SKM-1 (cell line): ENCODE results near the gene PNPLA5.

Experiments used
- DNase-seq: peaks from one replicate; lab custom pipeline; 2025; ENCODE audit not compliant: unreplicated experiment; lab: John Stamatoyannopoulos, UW

The PNPLA5 gene

GRCh38 chr22:43855431-43855830 lies 36.4 kb downstream of the PNPLA5 start:
- DNase-seq: no peak

DNA sequence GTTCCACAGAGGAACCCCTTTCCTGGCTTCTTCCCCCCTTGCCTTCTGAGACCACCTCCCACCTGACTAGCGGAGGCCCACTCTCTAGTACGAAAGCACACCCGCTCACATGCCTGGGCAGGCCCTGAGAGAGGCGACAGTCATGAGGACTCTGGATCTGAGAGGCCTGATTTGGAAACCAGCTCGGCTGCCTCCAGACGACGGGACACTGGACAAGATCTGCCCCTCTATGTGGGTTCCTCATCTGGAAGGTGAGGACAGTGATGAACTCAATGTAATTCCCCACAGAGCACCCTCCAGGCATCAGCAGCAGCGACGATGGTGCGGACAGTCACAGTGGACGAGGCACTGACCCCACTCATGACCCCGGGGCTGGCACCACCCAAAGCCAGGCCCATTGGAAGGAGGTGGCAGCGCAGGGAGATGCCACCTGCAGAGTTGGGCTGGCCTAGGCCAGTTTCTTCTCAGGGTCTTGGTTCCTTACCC lies 37.0 kb downstream of the PNPLA5 start:
- DNase-seq: no peak

GRCh38 chr22:43854121-43854785 lies 37.6 kb downstream of the PNPLA5 start:
- DNase-seq: no peak

- no peak for DNase-seq
Measured at GRCh38 chr22:43853328-43853931, 38.4 kb downstream of the PNPLA5 start.

- no peak for DNase-seq
Measured at GRCh38 chr22:43852573-43853327, 39.1 kb downstream of the PNPLA5 start.

DNA sequence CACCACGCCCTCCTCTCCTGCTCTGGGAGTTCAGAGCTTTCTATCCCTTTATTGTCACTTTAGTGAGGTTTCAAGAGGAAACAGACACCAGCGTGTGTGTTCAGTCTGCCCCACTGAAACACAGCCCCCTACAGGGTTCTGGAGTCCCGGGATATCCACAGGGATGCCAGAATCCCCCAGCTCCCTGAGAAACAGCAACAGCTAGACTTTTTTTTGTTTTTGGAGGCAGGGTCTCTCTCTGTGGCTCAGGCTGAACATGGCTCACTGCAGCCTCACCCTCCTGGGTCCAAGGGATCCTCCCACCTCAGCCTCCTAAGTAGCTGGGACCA lies 39.9 kb downstream of the PNPLA5 start:
- DNase-seq: no peak

- DNase-seq: no peak
Measured at GRCh38 chr22:43851058-43851978, 40.5 kb downstream of the PNPLA5 start.

DNA sequence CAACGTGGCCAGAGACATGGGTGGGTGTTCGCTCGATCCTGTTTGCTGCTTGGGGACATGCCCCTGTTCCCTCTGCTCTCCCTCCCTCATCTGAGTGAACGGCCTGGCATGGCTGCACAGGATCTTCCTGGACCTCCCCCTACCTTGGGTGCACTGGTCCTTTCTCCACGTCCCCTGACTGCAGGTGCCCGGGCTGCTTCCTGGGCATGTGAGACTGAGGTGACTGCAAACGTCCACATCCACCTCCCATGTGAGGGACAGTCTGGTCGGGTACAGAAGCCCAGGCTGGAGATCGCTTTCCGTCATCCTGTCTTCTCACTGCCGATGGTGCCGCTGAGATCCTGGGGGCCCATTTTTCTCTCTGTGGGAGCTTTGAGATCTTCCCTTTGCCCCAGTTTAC lies 41.3 kb downstream of the PNPLA5 start:
- no peak for DNase-seq

DNA sequence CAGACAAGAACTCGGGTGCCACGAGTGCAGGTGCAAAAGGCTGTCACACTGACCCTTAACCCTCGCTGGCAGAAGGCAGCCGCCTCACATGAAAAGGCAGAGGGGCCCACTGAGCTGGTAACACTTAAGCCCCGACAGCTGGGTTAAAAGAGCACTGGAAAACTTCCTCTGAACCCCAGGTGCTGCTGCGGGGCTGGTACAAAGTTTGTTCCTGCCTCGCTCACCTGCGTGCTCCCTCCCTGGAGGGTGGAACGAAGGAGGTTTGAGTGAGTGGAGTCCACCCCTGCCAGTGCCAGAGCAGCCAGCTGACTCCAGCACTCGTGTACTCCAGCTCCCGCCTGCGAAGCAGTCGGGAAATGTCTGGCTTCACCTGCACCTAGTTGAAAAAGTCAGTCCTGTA lies 42.1 kb downstream of the PNPLA5 start:
- DNase-seq: no peak

DNA sequence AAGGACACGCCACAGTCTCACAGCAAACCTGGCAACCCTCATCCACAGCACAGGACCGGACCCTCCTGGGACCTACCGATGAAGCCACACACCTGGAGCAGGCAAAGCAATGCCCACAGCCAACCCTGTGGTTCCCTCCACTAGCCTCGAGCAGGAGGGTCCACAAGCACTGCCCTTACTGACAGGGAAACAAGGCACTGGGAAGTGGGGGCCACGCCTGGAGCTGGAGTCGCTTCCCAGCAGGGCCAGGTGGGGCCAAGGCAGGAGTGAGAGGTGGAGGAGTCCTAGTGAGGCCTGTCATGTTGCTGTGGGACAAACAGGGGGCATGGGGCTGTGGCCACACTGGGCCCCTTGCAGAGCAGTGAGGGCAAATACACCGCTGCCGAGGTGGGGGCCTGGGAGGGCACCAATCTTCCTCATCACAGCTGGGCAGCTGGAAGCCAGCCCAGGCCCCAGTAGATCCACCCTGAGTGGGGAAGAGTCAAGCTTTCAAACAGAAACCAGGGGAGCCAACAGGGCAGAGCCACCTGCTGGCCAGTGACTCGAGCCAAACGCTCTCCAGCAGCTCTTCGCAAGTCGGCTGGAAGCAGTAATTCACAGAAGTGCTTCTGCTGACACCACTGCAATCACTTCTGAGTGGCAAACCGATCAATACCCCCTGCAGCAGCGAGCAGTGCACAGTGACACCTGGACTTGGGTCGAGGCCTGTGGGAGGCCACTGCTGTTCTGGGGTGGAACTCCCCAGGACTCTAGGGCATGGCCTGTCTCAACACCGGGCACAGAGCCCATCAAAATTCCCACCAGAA lies 43.2 kb downstream of the PNPLA5 start:
- no peak for DNase-seq

- no peak for DNase-seq
Measured at GRCh38 chr22:43847376-43848289, 44.2 kb downstream of the PNPLA5 start.

GRCh38 chr22:43846966-43847365 lies 44.8 kb downstream of the PNPLA5 start:
- DNase-seq: no peak

DNA sequence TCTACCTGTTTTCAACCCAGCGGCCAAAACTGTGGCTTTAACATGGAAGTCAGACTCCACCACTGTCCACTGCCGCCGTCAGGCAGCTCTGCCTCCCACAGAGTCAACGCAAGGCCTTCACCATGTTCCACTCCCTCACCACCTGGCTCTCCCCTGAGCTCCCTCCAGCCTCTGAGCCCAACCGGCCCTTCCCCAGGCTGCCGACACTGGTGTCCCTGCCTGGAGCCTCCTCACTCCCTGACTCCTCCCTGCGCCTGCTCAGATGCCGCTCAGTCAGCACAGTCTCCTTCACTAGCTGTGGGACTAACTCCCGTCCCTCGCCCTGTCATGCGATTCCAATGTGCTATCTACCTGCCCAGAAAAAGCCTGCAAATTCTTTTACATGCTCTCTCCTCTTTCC lies 45.8 kb downstream of the PNPLA5 start:
- no peak for DNase-seq

DNA sequence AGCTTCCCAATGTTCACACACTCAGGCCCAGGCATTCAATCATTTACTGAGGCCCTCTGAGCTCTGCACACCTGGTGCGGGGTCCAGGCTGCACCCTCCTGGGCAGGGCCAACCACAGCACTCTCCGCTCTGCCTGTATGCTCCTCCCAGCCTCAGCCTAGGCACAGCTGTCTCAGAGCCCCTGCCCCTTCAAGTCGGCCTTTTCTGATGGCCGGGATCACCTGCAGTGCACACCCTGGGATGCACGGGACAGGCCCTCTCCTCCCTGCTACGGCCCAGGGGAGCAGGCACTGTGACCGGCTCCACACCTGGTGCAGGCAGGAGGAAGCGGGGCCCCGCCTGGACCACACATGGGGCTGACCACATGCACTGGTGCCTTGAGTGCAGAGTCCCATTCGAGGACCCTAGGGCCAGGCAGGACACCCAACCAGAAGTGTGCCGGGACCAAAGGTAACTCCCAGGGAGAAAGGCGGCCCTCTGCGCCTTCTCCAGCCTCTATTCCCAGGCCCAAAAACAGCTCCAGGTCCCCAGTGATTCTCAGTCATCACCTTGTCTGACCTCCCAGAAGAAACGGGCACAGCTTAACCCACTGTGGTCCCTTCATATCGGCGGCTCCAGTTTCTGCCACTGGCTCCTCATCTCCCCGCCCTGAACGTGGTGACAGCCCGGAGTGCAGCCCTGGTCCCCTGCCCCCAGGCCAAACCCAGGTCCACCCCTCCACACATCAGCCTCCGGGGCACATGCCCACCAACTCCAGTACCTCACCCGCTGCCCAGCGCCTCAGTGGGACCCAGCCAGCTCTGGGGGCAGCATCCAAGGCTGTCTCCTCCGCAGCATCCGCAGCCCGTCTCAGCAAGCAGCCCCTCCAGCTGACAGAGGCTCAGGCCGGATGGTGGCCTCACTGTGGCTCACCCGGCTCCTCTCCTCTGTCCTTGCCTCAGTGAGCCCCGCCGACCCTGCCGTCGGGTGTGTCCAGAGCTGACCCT lies 47.0 kb downstream of the PNPLA5 start:
- no peak for DNase-seq

DNA sequence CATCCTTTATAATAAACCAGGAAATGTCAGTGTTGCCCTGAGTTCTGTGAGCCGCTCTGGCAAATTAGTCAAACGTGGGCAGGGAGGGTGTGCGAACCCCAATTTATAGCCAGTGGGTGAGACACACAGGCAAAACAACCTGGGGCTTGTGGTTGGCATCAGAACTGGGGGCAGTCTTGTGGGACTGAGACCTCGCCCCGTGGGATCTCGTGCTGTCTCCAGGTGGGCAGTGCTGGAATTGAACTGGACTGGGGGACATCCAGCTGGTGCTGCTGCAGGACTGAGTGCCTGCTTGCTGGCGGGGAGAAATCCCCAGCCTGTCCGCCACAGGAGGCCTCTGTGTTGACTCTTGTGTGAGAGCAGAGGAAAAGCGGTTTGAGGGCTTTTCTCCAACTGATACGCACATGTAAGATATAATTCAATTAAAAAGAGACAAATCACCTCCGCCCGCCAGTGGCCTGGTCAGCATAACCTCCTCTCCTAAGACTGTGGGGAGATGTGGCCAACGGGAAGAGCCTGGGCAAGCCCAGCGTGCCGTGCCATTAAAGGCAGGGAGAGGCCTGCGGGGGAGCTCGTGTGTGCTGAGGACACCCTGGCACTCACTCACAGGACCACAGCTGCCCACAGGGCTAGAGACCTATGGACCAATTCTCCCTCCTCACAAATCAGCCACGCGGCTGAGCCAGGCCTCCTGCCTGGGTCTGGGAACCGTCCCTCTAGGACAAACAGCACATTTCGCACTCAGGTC lies 47.9 kb downstream of the PNPLA5 start:
- no peak for DNase-seq

DNA sequence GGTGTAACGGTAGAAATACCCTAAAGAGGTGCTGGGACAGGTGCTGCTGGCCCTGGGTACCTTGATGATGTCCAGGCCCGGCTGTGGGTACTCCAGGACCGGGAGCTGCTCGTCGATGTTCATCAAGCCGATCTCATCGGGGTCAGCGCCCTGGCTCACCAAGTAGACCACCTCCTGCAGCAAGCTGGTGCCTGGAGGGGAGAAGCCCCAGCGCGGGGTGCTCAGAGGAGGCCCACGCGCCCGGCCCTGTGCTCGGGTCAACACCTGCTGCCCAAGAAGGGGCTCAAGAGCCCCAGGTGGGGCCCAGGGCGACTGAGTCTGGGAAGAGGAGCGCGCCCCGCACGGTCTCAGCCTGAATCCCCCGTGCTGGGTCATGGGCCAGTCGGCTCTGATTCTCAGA lies 50.1 kb downstream of the PNPLA5 start:
- no peak for DNase-seq

DNA sequence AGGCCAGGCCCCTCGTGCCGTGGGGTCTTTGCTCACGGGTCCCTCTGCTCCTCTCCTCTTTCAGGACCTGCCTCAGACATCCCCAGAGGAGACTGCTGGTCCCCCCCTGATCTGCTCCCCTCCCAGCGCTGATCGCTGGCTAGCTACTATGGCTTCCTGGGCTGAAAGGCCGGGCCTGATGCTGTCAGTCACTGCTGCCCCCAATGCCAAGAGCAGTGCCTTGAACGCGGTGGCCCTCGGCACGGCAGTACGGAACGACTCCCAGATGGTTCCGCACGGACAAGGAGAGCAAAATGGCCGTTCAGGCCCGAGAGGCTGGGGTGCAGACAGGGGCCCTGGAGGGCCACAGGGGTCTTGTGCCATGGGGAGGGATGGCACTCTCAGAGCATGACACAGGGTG lies 51.0 kb downstream of the PNPLA5 start:
- no peak for DNase-seq

- no peak for DNase-seq
Measured at GRCh38 chr22:43840431-43840830, 51.4 kb downstream of the PNPLA5 start.
